HepG2 (cell line): ENCODE data around the gene ANGPTL5. TPM values are rescaled to one million over a fixed set of nuclear protein-coding genes. Genes with fewer than 3 reads are reported as not detected.
A peak's percentile ranks its signal among the peaks of the same experiment; 100 is the strongest.

Experiments
- CBX5 ChIP-seq: sonication (generic); formaldehyde crosslinking; IDR thresholded peaks from 2 replicates; pipeline ENCODE4 v1.4.0; 2020; ENCODE audit warnings: missing genetic modification reagents, borderline replicate concordance
- EP300 ChIP-seq, 3 experiments: sonication (generic) in 1 of 3; formaldehyde crosslinking in 1 of 3; IDR thresholded peaks; 2 replicates each; pipeline versions ENCODE4 v1.5.1 to v1.6.1; 2011 to 2020; ENCODE audit warnings: low read depth in 2 of 3, low read length in 2 of 3, borderline replicate concordance in 1 of 3, improper control_type of control experiment in 1 of 3, mild to moderate bottlenecking in 1 of 3, missing genetic modification reagents in 1 of 3, moderate library complexity in 1 of 3
- FOXK1 ChIP-seq: sonication (generic); formaldehyde crosslinking; IDR thresholded peaks from 2 replicates; pipeline ENCODE4 v1.4.0; 2020; ENCODE audit warnings: low read depth, missing genetic modification reagents, borderline replicate concordance
- HNF1A ChIP-seq, 2 experiments: sonication (generic) in 1 of 2; formaldehyde crosslinking in 1 of 2; IDR thresholded peaks; 2 replicates each; pipeline versions ENCODE4 v1.4.0 to v1.6.1; 2016 to 2020; ENCODE audit warnings: borderline replicate concordance in 1 of 2, low read depth in 1 of 2, mild to moderate bottlenecking in 1 of 2, missing genetic modification reagents in 1 of 2
- KMT2B ChIP-seq: IDR thresholded peaks from 2 replicates; pipeline ENCODE4 v1.6.1; 2016; ENCODE audit warnings: missing genetic modification reagents, missing compliant biosample characterization
- RXRB ChIP-seq: IDR thresholded peaks from 2 replicates; pipeline ENCODE4 v1.6.1; 2016; ENCODE audit warnings: borderline replicate concordance, missing genetic modification reagents, missing compliant biosample characterization
- SALL1 ChIP-seq: sonication (generic); formaldehyde crosslinking; IDR thresholded peaks from 2 replicates; pipeline ENCODE4 v1.8.0; 2022; ENCODE audit warnings: mild to moderate bottlenecking, missing genetic modification reagents
- SIX1 ChIP-seq: sonication (generic); formaldehyde crosslinking; IDR thresholded peaks from 2 replicates; pipeline ENCODE4 v1.4.0; 2020; ENCODE audit warnings: missing genetic modification reagents, borderline replicate concordance
- SIX4 ChIP-seq: sonication (generic); formaldehyde crosslinking; IDR thresholded peaks from 2 replicates; pipeline ENCODE4 v1.4.0; 2020; ENCODE audit warnings: missing genetic modification reagents
- SOX13 ChIP-seq, 3 experiments: fragments of 450-650 bp in 1 of 3; sonication (generic) in 1 of 3; formaldehyde crosslinking in 1 of 3; IDR thresholded peaks in 2 of 3; conservative IDR thresholded peaks in 1 of 3; 2 replicates each; pipeline versions ENCODE4 v1.5.0 to v1.6.1; 2016 to 2020; ENCODE audit warnings: antibody characterized with exemption in 1 of 3, mild to moderate bottlenecking in 1 of 3, missing compliant biosample characterization in 1 of 3, missing genetic modification reagents in 1 of 3, moderate library complexity in 1 of 3
- ZMYM3 ChIP-seq: sonication (generic); formaldehyde crosslinking; IDR thresholded peaks from 2 replicates; pipeline ENCODE4 v1.5.1; 2020; ENCODE audit warnings: mild to moderate bottlenecking, missing genetic modification reagents
- ZNF205 ChIP-seq: IDR thresholded peaks from 2 replicates; pipeline ENCODE4 v1.6.1; 2018; ENCODE audit warnings: missing biosample characterization, missing genetic modification reagents
- ZNF292 ChIP-seq: sonication (generic); formaldehyde crosslinking; IDR thresholded peaks from 2 replicates; pipeline ENCODE4 v1.8.1; 2022; ENCODE audit warnings: mild to moderate bottlenecking, low read depth, missing genetic modification reagents, borderline replicate concordance
- ZNF501 ChIP-seq: sonication (generic); formaldehyde crosslinking; IDR thresholded peaks from 2 replicates; pipeline ENCODE4 v1.5.1; 2020; ENCODE audit warnings: mild to moderate bottlenecking, moderate library complexity, missing genetic modification reagents
- ZNF510 ChIP-seq: sonication (generic); formaldehyde crosslinking; IDR thresholded peaks from 2 replicates; pipeline ENCODE4 v1.4.0; 2020; ENCODE audit warnings: low read depth, mild to moderate bottlenecking, missing genetic modification reagents
- ZNF878 ChIP-seq: sonication (generic); formaldehyde crosslinking; IDR thresholded peaks from 2 replicates; pipeline ENCODE4 v1.8.1; 2023; ENCODE audit warnings: mild to moderate bottlenecking, missing genetic modification reagents, moderate library complexity
- polyA plus RNA-seq, 8 experiments: library from polyadenylated mRNA; depleted of rRNA in 3 of 8; stranded (reverse) in 7 of 8; unstranded in 1 of 8; fragments of >200 nt; fragmentation: Illumina TruSeq in 4 of 8; extraction: Trizol in 4 of 8; gene quantifications; 2 replicates each; pipeline versions ENCODE4 v1.2.1 to v1.2.3, GENCODE V29; 2011 to 2016; ENCODE audit warnings: low read depth in 4 of 8, missing spikeins in 1 of 8, mixed read lengths in 1 of 8; ENCODE audit not compliant: insufficient read depth in 1 of 8
- total RNA-seq, 5 experiments: library from RNA; depleted of rRNA; stranded (reverse); fragments of >200 nt; fragmentation: Illumina TruSeq; extraction: Trizol; gene quantifications; 2 replicates each; pipeline ENCODE4 v1.2.3, GENCODE V29; 2016; ENCODE audit warnings: low read depth in 1 of 5

The ANGPTL5 gene
- total and polyA plus RNA-seq, 2 of the 13 experiments (the other 11 are each of a cell fraction or from before 2014, with no cell fraction given): not detected

DNA sequence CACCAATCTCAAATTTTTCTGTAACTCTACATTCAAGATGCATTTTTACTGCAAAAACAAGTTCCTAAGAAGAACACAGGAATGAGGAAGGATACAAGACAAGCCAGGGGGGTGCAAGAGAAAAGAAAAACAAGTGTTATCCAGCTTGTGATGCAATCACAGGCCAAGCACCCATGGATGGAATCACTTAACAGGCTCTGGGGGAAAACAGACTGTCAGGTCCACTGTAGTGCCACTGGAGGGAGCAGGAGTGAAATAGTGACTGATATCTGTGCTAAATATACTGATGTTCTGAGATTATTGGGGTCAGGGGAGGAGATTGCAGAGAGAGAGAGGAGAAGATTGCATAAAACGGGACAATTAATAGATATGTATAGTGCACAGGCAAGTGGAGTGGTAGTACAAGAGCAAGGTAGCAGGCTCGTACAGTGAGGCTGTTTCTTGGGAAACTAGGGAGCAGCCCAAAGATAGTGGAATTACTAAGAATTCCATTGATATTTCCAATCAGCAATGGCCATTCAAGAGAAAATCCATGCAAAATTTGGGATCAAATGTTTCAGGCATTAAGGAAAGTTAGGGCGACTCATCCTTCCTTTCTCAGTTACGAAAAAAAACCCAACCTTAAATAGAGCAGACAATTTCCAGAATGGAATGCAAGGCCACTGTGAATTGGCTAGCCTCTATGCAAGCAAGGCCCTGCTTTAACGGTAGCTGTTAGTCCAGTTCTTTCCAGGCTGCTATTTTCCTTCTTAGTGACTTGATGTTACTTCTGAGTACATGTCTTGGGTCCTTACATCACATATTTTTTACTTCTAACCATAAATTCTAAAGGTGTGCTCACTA, 53.7 kb downstream of the ANGPTL5 start (continued):
- TF ChIP-seq ZNF510 (no peak), SOX13 (IDR thresholded peaks at IDR 0.05) (no peak), SOX13 (CRISPR knock-in tag; conservative IDR thresholded peaks at IDR 0.05 in 1 of 2, IDR thresholded peaks at IDR 0.05 in 1 of 2) (peak in 1 of 2 experiments; percentile 42; a peak in 1 of 4 replicates), ZNF292 (CRISPR knock-in tag) (peak; percentile 21; the same call in 1 of the 2 replicates), HNF1A (IDR thresholded peaks at IDR 0.05; ENCODE audit: low read depth) (no peak), HNF1A (CRISPR knock-in tag; IDR thresholded peaks at IDR 0.05; ENCODE audit: borderline replicate concordance) (0 out of 2 replicates have a peak, but pooled peaks have one; percentile 31), SALL1 (CRISPR knock-in tag) (peak; percentile 45; the same call in 1 of the 2 replicates), ZNF878 (CRISPR knock-in tag) (no peak), ZMYM3 (0 out of 2 replicates have a peak, but pooled peaks have one; percentile 23), SIX1 (CRISPR knock-in tag) (0 out of 2 replicates have a peak, but pooled peaks have one; percentile 41), RXRB (CRISPR knock-in tag) (peak; percentile 13; the same call in 1 of the 2 replicates), FOXK1 (CRISPR knock-in tag) (no peak; the same call in 1 of the 2 replicates), CBX5 (CRISPR knock-in tag) (no peak), EP300 (IDR thresholded peaks at IDR 0.05; ENCODE audit: low read depth in 2 of 2, low read length in 2 of 2) (0 out of 4 replicates have a peak, but pooled peaks of 1 of the 2 experiments have one; percentile 14), EP300 (CRISPR knock-in tag; IDR thresholded peaks at IDR 0.05; ENCODE audit: borderline replicate concordance) (no peak), ZNF501 (CRISPR knock-in tag) (no peak), SIX4 (0 out of 2 replicates have a peak, but pooled peaks have one; percentile 43), KMT2B (CRISPR knock-in tag) (0 out of 2 replicates have a peak, but pooled peaks have one; percentile 14), ZNF205 (CRISPR knock-in tag) (0 out of 2 replicates have a peak, but pooled peaks have one; percentile 22)
